ENCODE data around the gene MBOAT7. TPM values are rescaled to one million over a fixed set of nuclear protein-coding genes. Genes with fewer than 3 reads are reported as not detected.
"Not testable (repeated sequence)": the region's sequence is repeated elsewhere in the genome, so short reads cannot be mapped to it uniquely, and the experiment has no call there.

Gene MBOAT7
- total and polyA plus RNA-seq, 11 donors: 9.8 to 37.3 (median 19.6) TPM

DNA sequence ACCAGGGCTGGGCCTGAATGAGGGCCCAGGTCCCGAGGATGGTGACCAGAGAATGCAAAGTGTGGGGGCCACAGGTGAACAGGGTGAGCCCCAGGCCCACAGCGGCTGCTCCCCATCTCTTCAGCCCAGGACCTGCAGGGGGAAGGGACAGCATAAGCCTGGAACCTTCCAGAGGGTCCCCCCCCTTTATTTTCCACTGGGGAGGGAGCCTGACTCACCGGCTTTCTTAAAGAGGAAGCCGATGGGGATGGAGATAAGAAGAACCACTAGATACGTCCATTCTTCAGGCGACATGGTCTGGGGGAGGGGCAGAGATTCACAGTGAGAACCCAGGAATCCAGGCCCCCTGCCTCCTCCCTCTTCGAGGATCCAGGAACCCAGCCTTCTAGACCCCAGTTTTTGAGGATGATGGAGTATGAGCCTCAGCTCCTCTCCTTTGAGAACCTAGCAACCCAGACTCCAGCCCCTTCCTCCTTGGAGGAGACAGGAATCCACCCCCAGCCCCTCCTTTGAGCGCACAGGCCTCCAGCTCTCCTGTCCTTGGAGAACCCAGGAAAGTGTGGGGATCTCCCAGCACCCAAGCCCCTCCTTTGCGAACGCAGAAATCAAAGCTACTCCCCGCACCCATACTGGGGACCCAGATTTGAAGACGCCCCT lies 1.0 kb downstream of the MBOAT7 start:
- intact Hi-C loops (cut with DNase I): loop anchor here in 1 of 10 donors (2.0 kb wide), 1 partner anchor 20 kb away; no protein-coding TSS in a partner anchor
- Histone ChIP-seq H3K36me3 (peaks cover 0 to 18% (median 5%) of the 10 kb centered on the region in 9 donors), H3K27ac (peak overlapping the region in 9 of 12 donors; percentile 91 to 100 (median 98)), H3K4me3 (peak overlapping the region; percentile 68 to 92 (median 86)), H3K27me3 (no peaks in the 10 kb centered on the region), H3K9me3 (no peaks in the 10 kb centered on the region), H3K4me1 (peaks cover 0 to 23% (median 17%) of the 10 kb centered on the region in 12 donors)
- ATAC-seq: no peak
- 29 to 45% (median 35%) methylated on average over 11 to 12 of the region's 12 CpGs for WGBS, 4 donors
- no peak for TF ChIP-seq POLR2A (IDR thresholded peaks at IDR 0.05)
- TF ChIP-seq, protein P1, sequence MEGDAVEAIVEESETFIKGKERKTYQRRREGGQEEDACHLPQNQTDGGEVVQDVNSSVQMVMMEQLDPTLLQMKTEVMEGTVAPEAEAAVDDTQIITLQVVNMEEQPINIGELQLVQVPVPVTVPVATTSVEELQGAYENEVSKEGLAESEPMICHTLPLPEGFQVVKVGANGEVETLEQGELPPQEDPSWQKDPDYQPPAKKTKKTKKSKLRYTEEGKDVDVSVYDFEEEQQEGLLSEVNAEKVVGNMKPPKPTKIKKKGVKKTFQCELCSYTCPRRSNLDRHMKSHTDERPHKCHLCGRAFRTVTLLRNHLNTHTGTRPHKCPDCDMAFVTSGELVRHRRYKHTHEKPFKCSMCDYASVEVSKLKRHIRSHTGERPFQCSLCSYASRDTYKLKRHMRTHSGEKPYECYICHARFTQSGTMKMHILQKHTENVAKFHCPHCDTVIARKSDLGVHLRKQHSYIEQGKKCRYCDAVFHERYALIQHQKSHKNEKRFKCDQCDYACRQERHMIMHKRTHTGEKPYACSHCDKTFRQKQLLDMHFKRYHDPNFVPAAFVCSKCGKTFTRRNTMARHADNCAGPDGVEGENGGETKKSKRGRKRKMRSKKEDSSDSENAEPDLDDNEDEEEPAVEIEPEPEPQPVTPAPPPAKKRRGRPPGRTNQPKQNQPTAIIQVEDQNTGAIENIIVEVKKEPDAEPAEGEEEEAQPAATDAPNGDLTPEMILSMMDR (IDR thresholded peaks at IDR 0.05): no peak
- DNase-seq: no peak

DNA sequence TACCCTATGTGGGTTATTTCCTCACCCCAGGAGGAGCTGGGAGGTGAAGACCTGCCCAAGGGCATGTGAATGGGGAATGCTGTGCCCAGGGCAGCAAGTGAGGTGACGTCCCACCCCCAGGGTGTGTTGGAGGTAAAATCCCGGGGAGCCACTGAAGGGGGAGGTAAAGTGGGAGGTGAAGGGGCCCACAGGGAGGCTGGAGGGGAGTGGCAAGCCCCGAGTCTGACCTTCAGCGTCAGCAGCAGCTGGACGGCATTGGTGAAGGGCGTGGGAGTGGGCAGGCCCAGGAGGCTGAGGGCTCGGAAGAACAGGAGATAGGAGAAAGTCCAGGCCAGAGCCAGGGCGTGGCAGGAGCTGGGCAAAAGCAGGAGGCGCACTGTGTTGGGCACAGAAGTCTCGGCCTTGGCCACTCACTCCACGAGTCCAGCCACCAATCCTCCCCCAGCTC lies 2.4 kb downstream of the MBOAT7 start:
- DNase-seq (no peak), ATAC-seq (no peak)
- intact Hi-C loops (cut with DNase I): no loop called here
- Histone ChIP-seq H3K4me3 (no peak overlapping the region), H3K36me3 (peaks cover 0 to 15% (median 0%) of the 10 kb centered on the region in 9 donors), H3K27ac (no peak overlapping the region), H3K4me1 (peaks cover 0 to 20% (median 14%) of the 10 kb centered on the region in 12 donors), H3K27me3 (no peaks in the 10 kb centered on the region), H3K9me3 (no peaks in the 10 kb centered on the region)
- 83 to 85% (median 84%) methylated on average over 11 of the region's 11 CpGs for WGBS, 4 donors
- TF ChIP-seq POLR2A (IDR thresholded peaks at IDR 0.05): no peak
- TF ChIP-seq, protein P1 (IDR thresholded peaks at IDR 0.05): no peak

DNA sequence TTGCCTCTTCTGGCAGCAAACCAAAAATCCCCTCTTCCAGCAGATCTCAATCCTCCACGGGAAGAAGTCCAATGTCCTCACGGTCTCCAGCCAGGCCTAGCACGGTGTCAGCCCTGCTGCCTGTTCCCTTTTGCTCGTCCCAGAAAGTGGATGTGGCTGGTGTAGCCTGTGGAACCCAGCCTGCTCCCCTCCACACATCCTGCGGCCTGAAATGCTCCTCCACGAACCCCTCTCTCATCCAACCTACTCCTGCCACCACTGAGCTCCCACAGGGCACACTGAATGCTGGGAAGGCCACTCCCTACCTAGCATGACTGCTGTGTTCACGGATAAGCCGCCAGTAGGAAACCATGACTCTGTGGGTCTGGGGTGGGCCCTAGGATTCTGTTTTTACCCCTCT lies 3.0 kb downstream of the MBOAT7 start:
- 73 to 87% (median 83%) methylated on average over 8 of the region's 8 CpGs for WGBS, 4 donors
- no peak overlapping the region for H3K27ac ChIP-seq
- H3K27me3 ChIP-seq: no peaks in the 10 kb centered on the region
- intact Hi-C loops (cut with DNase I): no loop called here
- H3K9me3 ChIP-seq: no peaks in the 10 kb centered on the region
- no peak for ATAC-seq
- peaks cover 0 to 14% (median 9%) of the 10 kb centered on the region in 12 donors for H3K4me1 ChIP-seq
- peaks cover 0 to 15% (median 0%) of the 10 kb centered on the region in 9 donors for H3K36me3 ChIP-seq
- DNase-seq: no peak
- TF ChIP-seq, protein P1 (IDR thresholded peaks at IDR 0.05): no peak
- no peak for TF ChIP-seq POLR2A (IDR thresholded peaks at IDR 0.05)
- H3K4me3 ChIP-seq: no peak overlapping the region

DNA sequence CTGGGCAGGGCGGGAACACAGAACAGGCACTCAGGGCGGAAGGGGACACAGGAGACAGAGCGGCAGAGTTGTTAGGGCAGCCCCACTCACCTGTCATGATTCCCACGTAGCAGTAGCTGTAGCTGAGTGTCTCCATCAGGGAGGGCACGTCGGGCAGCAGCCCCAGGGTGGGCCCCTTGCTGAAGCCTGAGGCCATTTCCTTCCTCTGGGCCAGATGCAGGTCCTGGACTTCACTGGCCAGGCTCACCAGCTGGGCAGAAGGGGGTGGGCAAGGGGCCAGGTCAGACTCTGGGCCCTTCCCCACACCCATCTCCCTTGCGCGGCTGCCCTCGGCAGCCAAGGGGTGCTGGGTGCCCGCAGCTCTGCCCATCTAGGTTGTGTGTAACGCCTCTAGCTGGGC lies 5.9 kb downstream of the MBOAT7 start:
- TF ChIP-seq, protein P1 (IDR thresholded peaks at IDR 0.05): no peak
- no peak for TF ChIP-seq POLR2A (IDR thresholded peaks at IDR 0.05)
- Histone ChIP-seq H3K4me3 (no peak overlapping the region), H3K27me3 (no peaks in the 10 kb centered on the region), H3K36me3 (peaks cover 0 to 25% (median 6%) of the 10 kb centered on the region in 9 donors), H3K9me3 (no peaks in the 10 kb centered on the region), H3K4me1 (peaks cover 0 to 6% (median 4%) of the 10 kb centered on the region in 12 donors), H3K27ac (no peak overlapping the region)
- no peak for ATAC-seq
- intact Hi-C loops (cut with DNase I): no loop called here
- no peak for DNase-seq
- WGBS, 4 donors: 88 to 95% (median 91%) methylated on average over 9 to 11 of the region's 11 CpGs

DNA sequence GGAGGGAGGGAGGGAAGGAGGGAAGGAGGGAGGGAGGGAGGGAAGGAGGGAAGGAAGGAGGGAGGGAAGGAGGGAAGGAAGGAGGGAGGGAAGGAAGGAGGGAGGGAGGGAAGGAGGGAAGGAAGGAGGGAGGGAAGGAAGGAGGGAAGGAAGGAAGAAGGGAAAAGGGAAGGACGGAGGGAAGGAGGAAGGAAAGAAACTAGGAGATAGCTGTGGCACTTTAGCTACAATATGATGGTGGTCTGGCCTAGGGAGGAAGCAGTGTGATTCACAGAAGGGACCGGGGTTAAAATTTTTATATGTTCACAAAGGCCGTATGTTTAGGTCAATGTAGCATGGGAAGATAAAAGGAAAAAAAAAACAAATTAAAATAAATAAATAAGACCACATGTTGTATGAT lies 7.5 kb downstream of the MBOAT7 start:
- H3K27me3 ChIP-seq; H3K4me3 ChIP-seq; DNase-seq; ATAC-seq; intact Hi-C loops (cut with DNase I); H3K4me1 ChIP-seq; H3K9me3 ChIP-seq; H3K27ac ChIP-seq: not testable (repeated sequence)
- peaks cover 0 to 30% (median 6%) of the 10 kb centered on the region in 9 donors for H3K36me3 ChIP-seq
- WGBS, 4 donors: 88 to 96% (median 92%) methylated on average over 3 of the region's 3 CpGs
